ENCODE results near the gene DGKG. TPM values are rescaled to one million over a fixed set of nuclear protein-coding genes. Genes with fewer than 3 reads are reported as not detected.

The DGKG gene
- total and polyA plus RNA-seq, 4 donors: 0.84 to 7.8 (median 1.7) TPM

DNA sequence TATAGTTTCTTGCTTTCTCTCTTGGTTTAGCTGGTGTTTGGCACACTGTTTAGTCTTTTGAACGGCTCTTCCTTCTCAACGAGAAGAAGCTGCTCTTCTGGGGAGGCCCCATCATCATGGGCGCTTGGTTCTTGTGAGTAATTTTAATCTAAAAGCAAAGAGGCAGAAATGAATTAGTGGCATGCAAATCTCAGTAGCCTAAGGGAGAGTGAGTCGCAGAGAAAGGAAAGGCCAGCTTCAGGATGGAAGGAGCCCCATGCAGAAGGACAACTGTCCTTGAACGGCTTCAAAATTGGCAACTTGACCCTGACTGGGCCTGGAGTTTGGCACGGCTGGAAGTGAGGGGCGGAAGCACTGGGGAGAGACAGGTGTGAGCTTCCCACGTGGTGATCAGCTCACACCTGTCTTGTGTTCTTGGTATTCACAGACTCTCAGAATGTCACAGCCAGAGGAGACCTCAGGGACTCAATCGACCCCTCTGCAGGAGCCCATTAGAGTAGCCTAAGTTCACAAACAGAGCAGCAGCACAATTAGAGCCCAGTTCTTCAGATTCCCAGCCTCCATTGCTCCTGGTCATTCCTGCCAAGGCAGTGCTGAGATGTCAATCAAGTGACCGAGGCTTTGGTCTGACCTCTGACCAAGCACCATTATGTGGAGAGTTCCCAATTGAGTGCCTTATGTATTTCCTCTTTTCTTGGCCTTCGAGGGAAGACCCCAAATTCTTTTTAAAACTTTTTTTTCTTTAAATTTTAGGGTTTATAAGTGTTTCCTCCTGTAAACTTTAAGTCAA lies 211.8 kb downstream of the DGKG start:
- H3K27me3 ChIP-seq (ENCODE audit: control insufficient read depth in 4 of 4, insufficient read depth in 4 of 4, low read length in 3 of 4): no peaks in the 10 kb centered on the region
- no peaks in the 10 kb centered on the region for H3K36me3 ChIP-seq (ENCODE audit: control insufficient read depth in 4 of 4, insufficient read depth in 3 of 4, low read depth in 1 of 4, low read length in 3 of 4)
- TF ChIP-seq GABPA (IDR thresholded peaks at IDR 0.05 in 1 of 2, conservative IDR thresholded peaks at IDR 0.05 in 1 of 2): no peak
- TF ChIP-seq FOXA1 (IDR thresholded peaks at IDR 0.05): no peak
- H3K4me1 ChIP-seq (ENCODE audit: control insufficient read depth in 4 of 4, insufficient read depth in 4 of 4, low read length in 3 of 4): no peaks in the 10 kb centered on the region
- no peak for DNase-seq (ENCODE audit: low spot score)
- WGBS: 75% methylated on average over 11 of the region's 11 CpGs
- no peaks in the 10 kb centered on the region for H3K9me3 ChIP-seq (ENCODE audit: control insufficient read depth in 4 of 4, low read length in 3 of 4)
- no peak overlapping the region for H3K4me3 ChIP-seq (ENCODE audit: low read depth in 1 of 3, low read length in 3 of 3)
- H3K9ac ChIP-seq (ENCODE audit: low read depth in 1 of 2, low read length in 2 of 2): no peak overlapping the region
- H3K27ac ChIP-seq (ENCODE audit: low read depth in 1 of 2, low read length in 2 of 2): no peak overlapping the region

DNA sequence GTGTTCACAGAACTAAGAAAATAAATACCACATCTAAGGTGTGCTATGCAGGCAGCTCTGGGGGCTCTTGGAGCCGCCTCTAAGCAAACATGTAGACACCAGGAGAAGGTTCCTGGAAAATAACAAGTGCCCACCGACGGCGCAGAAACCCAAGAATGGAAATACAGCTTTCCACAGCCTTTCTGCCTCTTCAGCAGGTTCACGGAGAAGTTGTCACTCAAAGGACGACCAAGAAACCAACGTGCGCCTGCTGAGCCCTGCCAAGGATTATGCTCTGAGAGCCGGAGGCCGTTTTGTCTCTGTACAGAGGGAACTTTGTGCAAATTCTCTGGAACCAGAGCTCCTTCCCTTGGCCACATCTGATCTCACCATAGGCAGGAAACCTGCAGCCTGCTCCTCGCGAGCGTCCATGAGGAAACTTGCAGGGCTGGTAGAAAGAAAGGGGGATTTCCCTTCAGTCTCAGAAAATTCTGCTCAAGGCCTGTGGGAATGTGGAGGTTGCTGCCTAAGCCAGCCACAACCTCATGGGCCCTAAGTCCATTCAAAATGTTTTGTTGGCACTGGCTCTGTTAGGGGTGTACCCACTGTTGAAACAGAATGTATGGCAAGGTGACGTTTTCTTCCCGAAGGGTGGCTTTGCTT lies 212.6 kb downstream of the DGKG start:
- no peaks in the 10 kb centered on the region for H3K27me3 ChIP-seq (ENCODE audit: control insufficient read depth in 4 of 4, insufficient read depth in 4 of 4, low read length in 3 of 4)
- no peak overlapping the region for H3K4me3 ChIP-seq (ENCODE audit: low read depth in 1 of 3, low read length in 3 of 3)
- no peaks in the 10 kb centered on the region for H3K9me3 ChIP-seq (ENCODE audit: control insufficient read depth in 4 of 4, low read length in 3 of 4)
- no peak overlapping the region for H3K27ac ChIP-seq (ENCODE audit: low read depth in 1 of 2, low read length in 2 of 2)
- no peak for DNase-seq (ENCODE audit: low spot score)
- TF ChIP-seq JUND (IDR thresholded peaks at IDR 0.05): no peak
- TF ChIP-seq RAD21 (IDR thresholded peaks at IDR 0.05): no peak
- TF ChIP-seq, protein P1, sequence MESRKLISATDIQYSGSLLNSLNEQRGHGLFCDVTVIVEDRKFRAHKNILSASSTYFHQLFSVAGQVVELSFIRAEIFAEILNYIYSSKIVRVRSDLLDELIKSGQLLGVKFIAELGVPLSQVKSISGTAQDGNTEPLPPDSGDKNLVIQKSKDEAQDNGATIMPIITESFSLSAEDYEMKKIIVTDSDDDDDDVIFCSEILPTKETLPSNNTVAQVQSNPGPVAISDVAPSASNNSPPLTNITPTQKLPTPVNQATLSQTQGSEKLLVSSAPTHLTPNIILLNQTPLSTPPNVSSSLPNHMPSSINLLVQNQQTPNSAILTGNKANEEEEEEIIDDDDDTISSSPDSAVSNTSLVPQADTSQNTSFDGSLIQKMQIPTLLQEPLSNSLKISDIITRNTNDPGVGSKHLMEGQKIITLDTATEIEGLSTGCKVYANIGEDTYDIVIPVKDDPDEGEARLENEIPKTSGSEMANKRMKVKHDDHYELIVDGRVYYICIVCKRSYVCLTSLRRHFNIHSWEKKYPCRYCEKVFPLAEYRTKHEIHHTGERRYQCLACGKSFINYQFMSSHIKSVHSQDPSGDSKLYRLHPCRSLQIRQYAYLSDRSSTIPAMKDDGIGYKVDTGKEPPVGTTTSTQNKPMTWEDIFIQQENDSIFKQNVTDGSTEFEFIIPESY (IDR thresholded peaks at IDR 0.05): no peak
- no peak for TF ChIP-seq MAX (IDR thresholded peaks at IDR 0.05)
- no peak for TF ChIP-seq HNF4G (IDR thresholded peaks at IDR 0.05)
- TF ChIP-seq REST (IDR thresholded peaks at IDR 0.05): no peak
- no peak for TF ChIP-seq FOXA1 (IDR thresholded peaks at IDR 0.05)
- TF ChIP-seq FOXA2 (IDR thresholded peaks at IDR 0.05): no peak
- no peak for TF ChIP-seq RXRA (IDR thresholded peaks at IDR 0.05)
- no peak for TF ChIP-seq EGR1 (IDR thresholded peaks at IDR 0.05; ENCODE audit: low read depth in 2 of 2)
- H3K4me1 ChIP-seq (ENCODE audit: control insufficient read depth in 4 of 4, insufficient read depth in 4 of 4, low read length in 3 of 4): no peaks in the 10 kb centered on the region
- no peaks in the 10 kb centered on the region for H3K36me3 ChIP-seq (ENCODE audit: control insufficient read depth in 4 of 4, insufficient read depth in 3 of 4, low read depth in 1 of 4, low read length in 3 of 4)
- WGBS: 87% methylated on average over 15 of the region's 15 CpGs
- H3K9ac ChIP-seq (ENCODE audit: low read depth in 1 of 2, low read length in 2 of 2): no peak overlapping the region

All from liver (tissue), 9 donors.